ENCODE data around the gene MPST.

The MPST gene

DNA sequence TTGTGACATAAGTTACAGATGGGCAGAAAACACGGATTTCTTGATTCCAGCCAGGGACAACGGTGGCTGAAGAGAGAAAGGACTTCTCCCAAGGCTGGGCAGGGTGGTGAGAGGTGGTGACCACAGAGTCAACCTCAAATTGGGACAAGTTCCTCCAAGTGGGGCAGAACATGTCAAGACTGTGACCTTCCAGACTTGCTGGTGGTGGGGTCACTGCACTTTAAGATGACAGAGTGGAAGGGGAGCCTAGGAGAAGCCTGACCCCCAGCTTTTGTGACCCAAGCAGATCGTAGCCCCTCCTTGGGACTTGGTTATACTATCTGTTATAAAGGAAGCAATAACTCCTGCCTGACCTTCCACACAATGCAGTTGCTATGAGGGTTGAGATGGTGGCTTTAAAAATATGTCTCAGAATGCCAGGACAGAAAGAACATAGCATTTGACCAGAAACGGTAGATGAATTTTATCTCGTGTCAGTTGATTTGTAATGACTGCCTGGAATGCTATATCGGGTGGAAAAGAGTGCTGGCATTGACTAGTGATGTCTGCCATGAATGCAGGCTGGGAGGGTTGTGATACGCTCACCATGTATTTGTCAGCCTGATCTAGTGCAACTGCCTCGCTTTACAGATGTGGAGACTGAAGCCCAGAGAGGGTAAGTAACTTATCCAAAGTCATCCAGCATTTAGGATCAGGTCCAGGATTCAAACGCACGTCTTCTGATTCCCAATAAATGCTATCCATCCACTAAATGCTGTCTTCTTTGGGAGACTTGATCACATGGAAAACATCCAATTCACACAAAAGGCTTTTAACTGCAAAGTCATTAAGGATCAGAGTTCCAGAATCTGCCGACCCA, 18.6 kb upstream of the MPST start:
- FAIRE-seq, result no peak
- DNase-seq (ENCODE audit: insufficient read length, low spot score), result no peak

DNA sequence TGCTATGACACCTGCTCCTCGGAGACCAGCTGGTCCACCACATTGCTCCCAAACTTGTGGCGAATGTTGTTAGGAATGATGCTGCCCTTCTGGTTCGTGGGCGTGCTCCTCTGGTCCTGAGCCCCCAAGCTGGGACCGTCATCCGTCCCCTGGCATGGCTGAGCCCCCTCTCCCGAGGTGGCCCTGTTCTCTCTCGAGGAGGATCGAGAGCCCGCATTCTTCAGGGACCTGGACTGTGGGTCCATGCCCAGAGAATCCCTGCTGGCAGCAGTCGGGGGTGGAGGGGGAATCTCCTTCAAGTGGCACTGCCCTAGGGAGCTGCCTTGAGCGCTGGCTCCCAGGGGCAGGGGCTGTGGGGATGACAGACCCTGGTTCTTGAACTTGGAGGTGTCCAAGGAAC, 17.7 kb upstream of the MPST start:
- DNase-seq (ENCODE audit: insufficient read length, low spot score), result no peak
- no peak for FAIRE-seq

- FAIRE-seq, result no peak
- no peak for DNase-seq (ENCODE audit: insufficient read length, low spot score)
Observed at GRCh38 chr22:37002633-37003032, 16.9 kb upstream of the MPST start.

DNA sequence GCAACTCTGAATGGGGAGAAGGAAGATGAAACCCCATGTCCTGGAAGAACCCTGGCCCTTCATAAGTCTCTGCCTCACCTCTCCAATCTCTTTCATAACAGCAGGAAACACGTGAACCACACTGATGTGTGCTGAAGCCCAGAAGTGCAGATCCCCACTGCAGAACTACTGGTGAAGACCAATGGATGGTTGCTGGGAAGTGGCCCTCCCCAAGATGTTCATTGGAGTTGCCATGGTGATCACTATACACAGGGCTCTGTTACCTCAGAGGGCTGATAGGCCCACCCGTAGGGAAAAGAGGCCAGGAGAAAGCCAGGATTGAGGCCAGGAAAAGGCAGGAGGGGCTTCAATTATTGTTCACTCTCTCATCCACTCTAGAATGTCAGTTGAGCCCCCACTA, 11.9 kb upstream of the MPST start:
- FAIRE-seq, result no peak
- DNase-seq (ENCODE audit: insufficient read length, low spot score), result no peak

- FAIRE-seq, result no peak
Observed at GRCh38 chr22:37008365-37008764, 11.2 kb upstream of the MPST start.

GRCh38 chr22:37009490-37009889, 10.1 kb upstream of the MPST start:
- DNase-seq (ENCODE audit: insufficient read length, low spot score) (no peak), FAIRE-seq (no peak)

More at GRCh38 chr22:37008365-37008764, 11.2 kb upstream of the MPST start:
- DNase-seq (ENCODE audit: insufficient read length, low spot score), result no peak

DNA sequence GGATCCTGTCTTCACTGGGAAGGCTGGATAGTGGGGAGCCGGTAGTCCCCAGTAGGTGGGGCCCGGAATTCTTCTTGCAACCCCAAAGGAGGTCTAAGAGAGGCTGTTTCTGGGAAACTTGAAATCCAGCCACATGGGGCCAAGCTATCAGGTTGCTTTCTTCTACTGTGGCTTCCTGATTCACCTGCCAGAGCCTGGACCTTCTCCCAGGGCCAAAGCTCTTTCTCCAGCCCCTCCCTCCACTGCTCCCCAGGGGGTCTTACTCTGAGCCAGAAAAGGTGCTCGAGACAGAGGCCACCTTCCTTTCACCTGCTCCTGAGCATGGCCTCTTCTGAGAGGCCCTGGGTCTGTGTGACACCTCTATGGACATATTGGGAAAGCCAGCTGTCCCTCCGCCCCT, 9.4 kb upstream of the MPST start:
- DNase-seq (ENCODE audit: insufficient read length, low spot score) (no peak), FAIRE-seq (no peak)

GRCh38 chr22:37010976-37011375, 8.6 kb upstream of the MPST start:
- no peak for FAIRE-seq

DNA sequence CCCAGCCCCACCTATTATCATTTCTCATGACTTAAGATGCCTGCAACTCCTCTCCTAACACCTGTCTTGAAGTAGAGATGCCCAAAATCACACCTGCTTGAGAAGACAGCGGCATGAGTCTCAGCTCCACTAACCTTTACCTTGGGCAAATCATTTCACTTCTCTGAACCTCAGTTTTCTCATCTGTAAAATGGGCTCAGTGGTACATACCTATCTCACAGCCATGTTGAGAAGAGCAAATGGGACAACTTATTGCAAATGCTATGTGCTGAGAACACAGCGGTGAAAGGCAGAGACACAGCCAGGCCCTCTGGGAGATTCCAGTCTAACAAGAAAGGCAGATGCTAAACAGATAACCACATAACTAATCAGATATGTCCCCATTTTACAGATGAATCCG, 8.1 kb upstream of the MPST start:
- DNase-seq (ENCODE audit: insufficient read length, low spot score), result no peak
- FAIRE-seq, result no peak

More at GRCh38 chr22:37010976-37011375, 8.6 kb upstream of the MPST start:
- DNase-seq (ENCODE audit: insufficient read length, low spot score), result no peak

GRCh38 chr22:37012262-37012904, 7.2 kb upstream of the MPST start:
- DNase-seq (ENCODE audit: insufficient read length, low spot score) (no peak), FAIRE-seq (no peak)

DNA sequence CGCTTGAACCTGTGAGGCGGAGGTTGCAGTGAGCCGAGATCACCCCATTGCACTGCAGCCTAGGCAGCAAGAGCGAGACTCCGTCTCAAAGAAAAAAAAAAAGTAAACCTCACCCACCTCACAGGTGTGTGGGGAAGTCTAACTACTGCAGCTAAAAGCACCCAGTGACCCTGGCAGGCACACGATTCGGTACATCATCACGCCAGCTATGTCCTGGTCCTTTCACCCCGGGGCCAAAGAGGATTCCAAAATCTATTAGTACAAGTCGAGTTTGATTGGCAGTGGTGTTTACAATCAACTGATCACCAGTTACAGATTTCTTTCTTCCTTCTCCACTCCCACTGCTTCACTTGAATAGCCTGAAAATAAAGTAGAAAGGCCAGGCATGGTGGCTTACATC, 6.6 kb upstream of the MPST start:
- DNase-seq (ENCODE audit: insufficient read length, low spot score) (no peak), FAIRE-seq (no peak)

DNA sequence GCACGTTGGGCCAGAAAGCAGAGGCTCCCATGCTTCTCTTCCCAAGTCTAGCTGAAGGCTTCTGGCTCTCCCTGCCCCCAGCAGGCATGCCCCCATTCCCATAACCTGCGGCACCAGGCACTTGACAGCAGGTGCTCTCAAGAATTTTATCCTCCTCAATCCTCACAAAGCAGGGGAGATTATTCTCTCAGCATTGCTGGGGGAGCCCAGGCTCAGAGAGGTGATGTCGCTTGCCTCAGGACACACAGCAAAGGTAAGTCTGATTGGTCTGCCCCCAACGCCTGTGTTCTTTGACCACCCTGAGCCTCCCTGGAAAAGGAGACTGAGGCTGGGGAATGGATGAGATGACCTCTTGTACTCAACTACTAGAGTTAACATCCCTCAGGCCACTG, 5.1 kb upstream of the MPST start:
- no peak for FAIRE-seq
- DNase-seq (ENCODE audit: insufficient read length, low spot score), result no peak

GRCh38 chr22:37014835-37015586, 4.5 kb upstream of the MPST start:
- no peak for FAIRE-seq
- no peak for DNase-seq (ENCODE audit: insufficient read length, low spot score)

- no peak for DNase-seq (ENCODE audit: insufficient read length, low spot score)
- no peak for FAIRE-seq
Observed at GRCh38 chr22:37015587-37015878, 4.0 kb upstream of the MPST start.

GRCh38 chr22:37016134-37016910, 3.2 kb upstream of the MPST start:
- FAIRE-seq (no peak), DNase-seq (ENCODE audit: insufficient read length, low spot score) (no peak)

DNA sequence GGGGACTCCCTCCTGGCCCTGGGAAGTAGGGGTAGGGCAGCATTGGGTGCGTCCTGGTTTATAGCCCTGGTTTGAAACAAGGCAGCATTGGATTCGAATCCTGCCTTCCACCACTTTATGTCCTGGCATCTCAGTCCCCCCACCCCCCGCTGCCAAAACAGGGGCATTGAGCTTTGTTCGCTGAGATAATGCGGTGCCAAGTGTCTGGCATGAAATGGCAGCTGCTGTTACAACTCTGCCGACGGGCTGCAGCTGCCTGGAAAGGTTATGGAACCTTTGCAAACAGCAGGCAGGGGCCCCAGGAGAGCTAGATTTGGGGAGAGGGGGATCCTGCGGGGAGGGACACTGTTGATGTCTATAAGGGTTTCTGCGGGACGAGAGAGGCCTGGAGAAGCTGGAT, 2.2 kb upstream of the MPST start:
- FAIRE-seq (no peak), DNase-seq (ENCODE audit: insufficient read length, low spot score) (no peak)

DNA sequence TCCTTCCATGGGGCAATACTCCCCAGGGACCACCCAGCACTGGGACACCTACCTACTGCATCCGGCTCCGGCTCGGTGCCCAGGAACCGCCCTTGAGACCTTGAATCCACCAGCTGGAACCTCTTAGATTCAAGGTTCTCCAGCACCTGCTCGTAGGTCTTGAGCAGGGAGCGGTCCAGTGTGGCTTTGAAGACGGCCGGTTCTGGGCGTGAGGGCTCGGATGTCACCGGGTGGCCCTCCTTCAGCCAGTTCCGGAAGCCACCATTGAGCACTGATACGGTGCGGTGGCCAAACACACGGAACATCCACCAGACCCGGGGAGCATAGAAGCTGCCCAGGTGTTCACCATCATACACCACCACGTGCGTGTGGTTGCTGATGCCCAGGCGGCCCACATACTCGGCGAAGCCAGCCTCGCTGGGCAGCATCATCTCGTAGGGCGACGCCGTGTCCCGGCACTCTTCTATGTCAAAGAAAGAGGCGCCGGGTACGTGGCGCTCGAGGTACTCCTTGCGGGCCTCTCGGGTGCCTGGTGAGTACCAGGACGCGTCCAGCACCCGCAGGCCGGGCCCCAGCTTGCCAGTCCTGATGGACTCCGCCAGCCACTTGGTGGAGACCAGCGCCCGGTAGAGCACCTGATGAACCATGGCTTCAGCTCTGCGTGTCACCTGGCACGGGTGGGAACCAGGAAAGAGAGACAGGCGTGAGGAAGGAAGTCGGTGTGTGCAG, 1.3 kb upstream of the MPST start:
- no peak for DNase-seq (ENCODE audit: insufficient read length, low spot score)
- no peak for FAIRE-seq

DNA sequence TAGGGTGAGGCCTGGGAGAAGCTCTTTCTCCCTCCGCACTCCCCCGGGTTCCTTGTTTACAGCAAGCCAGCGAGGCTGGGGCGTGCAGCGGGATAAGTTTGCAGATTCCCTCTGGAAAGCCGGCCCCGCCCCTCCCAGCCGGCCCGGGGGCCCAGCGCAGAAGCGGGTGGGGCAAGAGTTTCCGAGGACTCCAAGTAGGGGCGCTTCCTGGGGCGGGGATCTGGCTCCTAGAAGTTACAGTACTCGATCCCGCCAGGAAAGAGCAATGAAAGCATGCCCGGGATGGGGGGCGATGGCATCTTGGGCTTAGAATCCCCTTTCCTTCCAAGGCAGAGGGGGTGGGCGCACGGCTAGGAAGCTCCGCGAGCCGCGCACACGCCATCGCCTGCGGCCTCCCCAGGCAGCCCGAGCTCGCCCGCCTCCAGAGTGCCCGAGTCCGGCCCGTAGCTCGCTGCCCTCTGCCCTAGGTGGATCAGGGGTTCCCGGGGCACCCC, 680 bp upstream of the MPST start:
- no peak for DNase-seq (ENCODE audit: insufficient read length, low spot score)
- FAIRE-seq, result no peak

GRCh38 chr22:37020192-37020479, 594 bp downstream of the MPST start:
- FAIRE-seq (peak; percentile 79), DNase-seq (ENCODE audit: insufficient read length, low spot score) (no peak)

- DNase-seq (ENCODE audit: insufficient read length, low spot score) (no peak), FAIRE-seq (no peak)
Observed at GRCh38 chr22:37021041-37021440, 1.5 kb downstream of the MPST start.
